Right lung (tissue), 10 donors: ENCODE results near the gene ADIPOR1. TPM values are rescaled to one million over a fixed set of nuclear protein-coding genes. Genes with fewer than 3 reads are reported as not detected.
"Not testable (repeated sequence)": the region's sequence is repeated elsewhere in the genome, so short reads cannot be mapped to it uniquely, and the experiment has no call there.

ENCODE experiments used
- DNase-seq, 2 donors: peaks; one replicate each; pipeline ENCODE4 v3.0.0-alpha.2; 2013
- long read RNA-seq, 8 donors: transcript quantifications; one replicate each; lab custom pipeline, GENCODE V29; 2026
- polyA plus RNA-seq, 5 donors: library from polyadenylated mRNA; unstranded; fragments of 120-200 nt; gene quantifications; one replicate each; pipeline versions ENCODE4 v1.2.1 to v1.2.3, GENCODE V29; 2013; ENCODE audit warnings: inconsistent platforms in 1 of 5, low replicate concordance in 1 of 5; ENCODE audit not compliant: insufficient read length in 5 of 5, insufficient read depth in 1 of 5

The ADIPOR1 gene
- polyA plus RNA-seq: 10 to 100 TPM; 65.9 to 73.2 (median 68.1) TPM
- long read RNA-seq, donor 1, transcript ADIPOR1-201 (8 exons, 2,177 nt): major isoform, 29 of 37 reads
- long read RNA-seq, donor 1, partial matches to known transcripts: 5 of 37 reads
- long read RNA-seq, donor 1, other reads (novel, unspliced or antisense): 0 of 37 reads
- long read RNA-seq, donor 2, transcript ADIPOR1-201 (8 exons, 2,177 nt): major isoform, 23 of 23 reads
- long read RNA-seq, donor 2, partial matches to known transcripts: 0 of 23 reads
- long read RNA-seq, donor 2, other reads (novel, unspliced or antisense): 0 of 23 reads
- long read RNA-seq, donor 3, transcript ADIPOR1-201 (8 exons, 2,177 nt): major isoform, 29 of 29 reads
- long read RNA-seq, donor 3, partial matches to known transcripts: 0 of 29 reads
- long read RNA-seq, donor 3, other reads (novel, unspliced or antisense): 0 of 29 reads
- long read RNA-seq, donor 4, transcript ADIPOR1-201 (8 exons, 2,177 nt): major isoform, 17 of 19 reads
- long read RNA-seq, donor 4, partial matches to known transcripts: 0 of 19 reads
- long read RNA-seq, donor 4, other reads (novel, unspliced or antisense): 0 of 19 reads
- long read RNA-seq, donor 5, transcript ADIPOR1-201 (8 exons, 2,177 nt): major isoform, 35 of 42 reads
- long read RNA-seq, donor 5, partial matches to known transcripts: 6 of 42 reads
- long read RNA-seq, donor 5, other reads (novel, unspliced or antisense): 0 of 42 reads
- long read RNA-seq, donor 6, transcript ADIPOR1-201 (8 exons, 2,177 nt): major isoform, 32 of 45 reads
- long read RNA-seq, donor 6, partial matches to known transcripts: 13 of 45 reads
- long read RNA-seq, donor 6, other reads (novel, unspliced or antisense): 0 of 45 reads
- long read RNA-seq, donor 7, transcript ADIPOR1-201 (8 exons, 2,177 nt): major isoform, 39 of 40 reads
- long read RNA-seq, donor 7, partial matches to known transcripts: 0 of 40 reads
- long read RNA-seq, donor 7, other reads (novel, unspliced or antisense): 0 of 40 reads
- long read RNA-seq, donor 8, transcript ADIPOR1-201 (8 exons, 2,177 nt): major isoform, 16 of 16 reads
- long read RNA-seq, donor 8, partial matches to known transcripts: 0 of 16 reads
- long read RNA-seq, donor 8, other reads (novel, unspliced or antisense): 0 of 16 reads

GRCh38 chr1:202957733-202958543, at the start of gene ADIPOR1:
ADIPOR1 (minus strand) TSS chr1:202958312; CDS start chr1:202951070, 7,242 bp downstream.
- peak; percentile 86 to 89 for DNase-seq

- DNase-seq: peak; percentile 95 to 96
These were observed 49.1 kb upstream of the ADIPOR1 start, which contains the start of gene TMEM183A for GRCh38 chr1:203006948-203007871. TMEM183A (plus strand) TSS chr1:203007374; CDS start chr1:203007466, 92 bp downstream.

- not testable (repeated sequence) for DNase-seq
These were observed 47.5 kb upstream of the ADIPOR1 start for GRCh38 chr1:203005395-203006142.

- DNase-seq: no peak
These were observed 44.8 kb upstream of the ADIPOR1 start for GRCh38 chr1:203002951-203003350.

GRCh38 chr1:203001986-203002385, 43.9 kb upstream of the ADIPOR1 start:
- no peak for DNase-seq

GRCh38 chr1:203000217-203000944, 42.3 kb upstream of the ADIPOR1 start:
- no peak for DNase-seq

GRCh38 chr1:202998836-202999750, 41.0 kb upstream of the ADIPOR1 start:
- peak; percentile 26 to 31 for DNase-seq

- DNase-seq: no peak
These were observed 36.6 kb upstream of the ADIPOR1 start for GRCh38 chr1:202994756-202995155.

GRCh38 chr1:202991112-202991511, 33.0 kb upstream of the ADIPOR1 start:
- DNase-seq: no peak

- DNase-seq: no peak
These were observed 31.8 kb upstream of the ADIPOR1 start for GRCh38 chr1:202989879-202990278.

GRCh38 chr1:202987922-202988583, 29.9 kb upstream of the ADIPOR1 start:
- DNase-seq: no peak

GRCh38 chr1:202987255-202987654, 29.1 kb upstream of the ADIPOR1 start:
- DNase-seq: no peak

- not testable (repeated sequence) for DNase-seq
These were observed 28.0 kb upstream of the ADIPOR1 start for GRCh38 chr1:202986120-202986519.

GRCh38 chr1:202982715-202983430, 24.8 kb upstream of the ADIPOR1 start:
- no peak for DNase-seq

GRCh38 chr1:202981939-202982338, 23.8 kb upstream of the ADIPOR1 start:
- DNase-seq: no peak

- no peak for DNase-seq
These were observed 21.3 kb upstream of the ADIPOR1 start for GRCh38 chr1:202979459-202979858.
